Gastroesophageal sphincter (tissue), 4 donors: Measurements from ENCODE around the gene CCDC92. TPM values are rescaled to one million over a fixed set of nuclear protein-coding genes. Genes with fewer than 3 reads are reported as not detected.

Source experiments
- ATAC-seq: fragments of 150-250 bp; one replicate; pipeline ENCODE4 v1.9.1; 2016; ENCODE audit warnings: mild to moderate bottlenecking, moderate library complexity
- H3K27ac ChIP-seq, 4 donors: fragments of 200-600 bp; sonication (generic) in 3 of 4; 1 replicate in 3 of 4; 2 replicates in 1 of 4; pipeline ENCODE4 v1.5.1; 2016 to 2019
- H3K27me3 ChIP-seq: fragments of 200-600 bp; sonication (generic); one replicate; pipeline ENCODE4 v1.5.1; 2019
- H3K36me3 ChIP-seq, 2 donors: fragments of 200-600 bp; sonication (generic); one replicate each; pipeline ENCODE4 v1.5.1; 2019; ENCODE audit warnings: control low read depth in 1 of 2
- H3K4me1 ChIP-seq, 3 donors: fragments of 200-600 bp; sonication (generic); 1 replicate in 2 of 3; 2 replicates in 1 of 3; pipeline ENCODE4 v1.5.1; 2016 to 2019; ENCODE audit warnings: control low read depth in 2 of 3
- H3K4me3 ChIP-seq, 2 donors: fragments of 200-600 bp; sonication (generic); one replicate each; pipeline ENCODE4 v1.5.1; 2019; ENCODE audit warnings: mild to moderate bottlenecking in 1 of 2, moderate library complexity in 1 of 2
- H3K9me3 ChIP-seq, 3 donors: fragments of 200-600 bp; sonication (generic); one replicate each; pipeline ENCODE4 v1.5.1; 2017 to 2019; ENCODE audit warnings: control low read depth in 2 of 3
- CTCF ChIP-seq, 4 experiments: fragments of 200-600 bp in 2 of 4; fragments of 450-650 bp in 2 of 4; sonication (generic) in 1 of 4; IDR thresholded peaks; one replicate each; pipeline ENCODE4 v1.5.1; 2017 to 2019; ENCODE audit warnings: antibody characterized with exemption in 4 of 4, mild to moderate bottlenecking in 2 of 4, moderate library complexity in 2 of 4
- EP300 ChIP-seq: sonication (generic); formaldehyde crosslinking; IDR thresholded peaks from one replicate; pipeline ENCODE4 v1.6.1; 2017; ENCODE audit warnings: antibody characterized with exemption, mild to moderate bottlenecking
- POLR2A ChIP-seq, 2 donors: fragments of 450-650 bp; IDR thresholded peaks; one replicate each; pipeline ENCODE4 v1.6.1; 2017; ENCODE audit warnings: antibody characterized with exemption in 2 of 2, mild to moderate bottlenecking in 2 of 2, moderate library complexity in 1 of 2
- POLR2AphosphoS5 ChIP-seq: sonication (generic); formaldehyde crosslinking; IDR thresholded peaks from one replicate; pipeline ENCODE4 v1.6.1; 2017; ENCODE audit warnings: antibody characterized with exemption
- WGBS, 2 donors: methylation state at CpG; one replicate each; pipeline ENCODE4 v1.1.5; 2018; ENCODE audit warnings: low coverage in 1 of 2; 5-methylcytosine and 5-hydroxymethylcytosine counted together
- total RNA-seq, 4 donors: library from RNA; depleted of rRNA; stranded (reverse); fragments of >200 nt; gene quantifications; one replicate each; pipeline ENCODE4 v1.1.0, GENCODE V29; 2016

The CCDC92 gene
- total RNA-seq, 4 donors from 2014 or later: 26.2 to 74.3 (median 34.2) TPM

- no peak overlapping the region for H3K27ac ChIP-seq
- H3K27me3 ChIP-seq: no peaks in the 10 kb centered on the region
- H3K4me3 ChIP-seq: no peak overlapping the region
- H3K4me1 ChIP-seq: peaks cover 0 to 26% (median 0%) of the 10 kb centered on the region in 3 donors
- no peaks in the 10 kb centered on the region for H3K9me3 ChIP-seq
- ATAC-seq: no peak
- peaks cover 0 to 13% of the 10 kb centered on the region in 2 donors for H3K36me3 ChIP-seq
- 80 to 82% methylated on average over 1 to 2 of the region's 10 CpGs for WGBS, 2 donors
- TF ChIP-seq CTCF (IDR thresholded peaks at IDR 0.05): no peak
Measured at GRCh38 chr12:123954647-123955350, 17.8 kb downstream of the CCDC92 start.

DNA sequence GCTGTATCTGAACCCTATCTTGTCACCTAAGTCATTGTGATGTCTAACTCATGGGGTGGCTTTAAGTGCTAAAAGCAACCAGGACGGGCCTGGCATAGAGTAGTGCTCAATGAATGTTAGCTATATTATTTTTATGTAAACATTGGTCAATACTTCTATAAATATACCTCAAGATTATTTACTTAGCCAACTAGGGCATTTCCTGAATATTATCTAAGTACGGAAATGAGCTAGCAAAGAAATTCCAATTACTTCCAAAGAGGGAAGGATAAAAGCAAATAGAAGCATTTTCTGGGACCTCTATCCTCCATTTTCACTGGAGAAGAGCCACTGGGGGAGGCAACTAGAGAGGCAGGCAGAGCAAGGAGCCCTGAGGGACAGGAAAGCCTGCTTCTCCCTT is 20.6 kb downstream of the CCDC92 start:
- Histone ChIP-seq H3K4me1 (peaks cover 0 to 35% (median 0%) of the 10 kb centered on the region in 3 donors), H3K4me3 (no peak overlapping the region), H3K36me3 (peaks cover 0 to 4% of the 10 kb centered on the region in 2 donors), H3K9me3 (no peaks in the 10 kb centered on the region), H3K27ac (no peak overlapping the region), H3K27me3 (no peaks in the 10 kb centered on the region)
- 31 to 63% methylated on average over 2 of the region's 2 CpGs for WGBS, 2 donors
- TF ChIP-seq POLR2AphosphoS5: no peak
- TF ChIP-seq EP300: no peak
- TF ChIP-seq POLR2A (IDR thresholded peaks at IDR 0.05): no peak
- TF ChIP-seq CTCF (IDR thresholded peaks at IDR 0.05): no peak
- no peak for ATAC-seq

DNA sequence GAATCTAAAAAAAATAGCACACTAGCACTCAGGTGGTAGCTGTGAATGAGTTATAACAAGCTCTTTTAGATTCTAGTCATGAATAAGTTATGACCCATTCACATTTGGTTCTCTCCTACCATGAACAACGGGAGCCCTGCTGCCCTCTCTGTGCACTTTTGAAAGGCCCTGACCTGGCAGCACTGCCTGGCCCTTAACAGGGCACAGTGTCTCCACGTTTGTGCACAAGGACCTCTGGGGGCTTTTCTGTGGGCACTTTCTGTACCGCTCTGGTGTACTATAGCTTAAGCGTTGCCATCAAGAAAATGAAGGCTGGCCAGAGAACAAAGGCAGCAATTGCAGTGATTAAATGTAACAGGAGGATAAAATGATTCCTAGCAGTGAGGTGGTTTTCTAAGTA is 21.2 kb downstream of the CCDC92 start:
- Histone ChIP-seq H3K27ac (no peak overlapping the region), H3K4me3 (no peak overlapping the region), H3K27me3 (no peaks in the 10 kb centered on the region), H3K36me3 (peaks cover 0 to 4% of the 10 kb centered on the region in 2 donors), H3K4me1 (peaks cover 0 to 41% (median 0%) of the 10 kb centered on the region in 3 donors), H3K9me3 (no peaks in the 10 kb centered on the region)
- no peak for TF ChIP-seq EP300
- no peak for TF ChIP-seq POLR2AphosphoS5
- TF ChIP-seq CTCF (IDR thresholded peaks at IDR 0.05): no peak
- TF ChIP-seq POLR2A (IDR thresholded peaks at IDR 0.05): no peak
- WGBS, 2 donors: 77 to 78% methylated on average over 3 to 4 of the region's 4 CpGs
- no peak for ATAC-seq

GRCh38 chr12:123950476-123951349 is 21.9 kb downstream of the CCDC92 start:
- TF ChIP-seq POLR2A (IDR thresholded peaks at IDR 0.05) (no peak), CTCF (IDR thresholded peaks at IDR 0.05) (no peak), EP300 (no peak), POLR2AphosphoS5 (no peak)
- H3K36me3 ChIP-seq: peaks cover 0 to 5% of the 10 kb centered on the region in 2 donors
- H3K4me3 ChIP-seq: no peak overlapping the region
- 88 to 94% methylated on average over 8 to 10 of the region's 15 CpGs for WGBS, 2 donors
- H3K27me3 ChIP-seq: no peaks in the 10 kb centered on the region
- ATAC-seq: no peak
- peaks cover 0 to 45% (median 0%) of the 10 kb centered on the region in 3 donors for H3K4me1 ChIP-seq
- H3K27ac ChIP-seq: no peak overlapping the region
- no peaks in the 10 kb centered on the region for H3K9me3 ChIP-seq
